Activated B cell treated with CpG ODN at 0.5 μM for 24 hours (primary cell): Measurements from ENCODE around the gene ATF7IP2. TPM values are rescaled to one million over a fixed set of nuclear protein-coding genes. Genes with fewer than 3 reads are reported as not detected.
"Not testable (repeated sequence)": the region's sequence is repeated elsewhere in the genome, so short reads cannot be mapped to it uniquely, and the experiment has no call there.

ENCODE experiments used
- ATAC-seq: fragments of 200-7000 bp; cut with Tn5 transposase; one replicate; pipeline ENCODE4 v1.10.0; 2021; ENCODE audit warnings: low read depth, mild to moderate bottlenecking, moderate library complexity
- CTCF ChIA-PET: fragments of 350-600 bp; sonication (Branson Sonifier 250); formaldehyde crosslinking; loops from one replicate; lab custom pipeline; 2021; ENCODE audit warnings: antibody characterized with exemption; lab: Charles Lee
- POLR2A ChIA-PET: fragments of 350-600 bp; sonication (Branson Sonifier 250); formaldehyde crosslinking; loops from one replicate; lab custom pipeline; 2021; ENCODE audit warnings: antibody characterized with exemption; lab: Charles Lee
- DNase-seq: peaks from one replicate; pipeline ENCODE4 v3.0.0; 2022
- H3K27ac Mint-ChIP-seq: one replicate; pipeline ENCODE4 v1.8.0; 2020; ENCODE audit warnings: mixed read lengths
- H3K27me3 Mint-ChIP-seq: one replicate; pipeline ENCODE4 v1.8.0; 2021; ENCODE audit warnings: mixed read lengths
- H3K36me3 Mint-ChIP-seq: one replicate; pipeline ENCODE4 v1.8.0; 2021; ENCODE audit warnings: low read depth, mixed read lengths
- H3K4me1 Mint-ChIP-seq: one replicate; pipeline ENCODE4 v1.8.0; 2021; ENCODE audit warnings: mixed read lengths
- H3K4me3 Mint-ChIP-seq: one replicate; pipeline ENCODE4 v1.8.0; 2020; ENCODE audit warnings: mild to moderate bottlenecking, mixed read lengths
- H3K9me3 Mint-ChIP-seq: one replicate; pipeline ENCODE4 v1.8.0; 2020; ENCODE audit warnings: mixed read lengths
- intact Hi-C: fragments of 100-400 bp; cut with micrococcal nuclease; formaldehyde crosslinking; loops from one replicate; pipeline ENCODE4 v1.15.1; 2024
- total RNA-seq: library from RNA; stranded (reverse); gene quantifications from 2 replicates; pipeline ENCODE4 v1.2.3, GENCODE V29; 2022
- TF ChIP-seq, protein P1 (sequence below): fragments of 200-600 bp; IDR thresholded peaks from one replicate; pipeline ENCODE4 v1.8.0; 2022; ENCODE audit warnings: antibody characterized with exemption, mild to moderate bottlenecking

ATF7IP2 gene
- total RNA-seq, 1 donor from 2014 or later, result 55.9 TPM

DNA sequence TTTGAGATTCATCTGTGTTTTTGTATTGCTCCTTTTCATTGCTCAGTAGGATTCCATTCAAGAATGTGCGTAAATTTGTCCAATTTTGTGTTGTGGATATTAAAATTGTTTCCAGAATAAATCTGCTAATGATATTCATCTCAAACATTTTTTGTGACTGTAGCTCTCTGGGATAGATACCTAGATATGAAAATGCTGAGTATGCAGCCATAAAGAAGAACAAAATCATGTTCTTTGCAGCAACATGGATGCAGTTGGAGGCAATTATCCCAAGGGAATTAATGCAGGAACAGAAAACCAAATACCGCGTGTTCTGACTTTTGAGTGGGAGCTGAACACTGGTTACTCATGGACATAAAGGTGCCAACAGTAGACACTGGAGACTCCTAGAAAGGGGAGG, 40.2 kb upstream of the ATF7IP2 start:
- H3K27ac Mint-ChIP-seq, result no peak overlapping the region
- H3K4me1 Mint-ChIP-seq, result peaks cover 3% of the 10 kb centered on the region
- H3K4me3 Mint-ChIP-seq, result no peak overlapping the region
- H3K36me3 Mint-ChIP-seq, result peaks cover 10% of the 10 kb centered on the region
- ATAC-seq (no peak), DNase-seq (no peak)
- ChIA-PET POLR2A (no interaction called here), CTCF (no interaction called here)
- TF ChIP-seq, protein P1, sequence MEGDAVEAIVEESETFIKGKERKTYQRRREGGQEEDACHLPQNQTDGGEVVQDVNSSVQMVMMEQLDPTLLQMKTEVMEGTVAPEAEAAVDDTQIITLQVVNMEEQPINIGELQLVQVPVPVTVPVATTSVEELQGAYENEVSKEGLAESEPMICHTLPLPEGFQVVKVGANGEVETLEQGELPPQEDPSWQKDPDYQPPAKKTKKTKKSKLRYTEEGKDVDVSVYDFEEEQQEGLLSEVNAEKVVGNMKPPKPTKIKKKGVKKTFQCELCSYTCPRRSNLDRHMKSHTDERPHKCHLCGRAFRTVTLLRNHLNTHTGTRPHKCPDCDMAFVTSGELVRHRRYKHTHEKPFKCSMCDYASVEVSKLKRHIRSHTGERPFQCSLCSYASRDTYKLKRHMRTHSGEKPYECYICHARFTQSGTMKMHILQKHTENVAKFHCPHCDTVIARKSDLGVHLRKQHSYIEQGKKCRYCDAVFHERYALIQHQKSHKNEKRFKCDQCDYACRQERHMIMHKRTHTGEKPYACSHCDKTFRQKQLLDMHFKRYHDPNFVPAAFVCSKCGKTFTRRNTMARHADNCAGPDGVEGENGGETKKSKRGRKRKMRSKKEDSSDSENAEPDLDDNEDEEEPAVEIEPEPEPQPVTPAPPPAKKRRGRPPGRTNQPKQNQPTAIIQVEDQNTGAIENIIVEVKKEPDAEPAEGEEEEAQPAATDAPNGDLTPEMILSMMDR, result no peak
- H3K27me3 Mint-ChIP-seq, result no peaks in the 10 kb centered on the region
- intact Hi-C loops, result no loop called here
- peaks cover 23% of the 10 kb centered on the region for H3K9me3 Mint-ChIP-seq

DNA sequence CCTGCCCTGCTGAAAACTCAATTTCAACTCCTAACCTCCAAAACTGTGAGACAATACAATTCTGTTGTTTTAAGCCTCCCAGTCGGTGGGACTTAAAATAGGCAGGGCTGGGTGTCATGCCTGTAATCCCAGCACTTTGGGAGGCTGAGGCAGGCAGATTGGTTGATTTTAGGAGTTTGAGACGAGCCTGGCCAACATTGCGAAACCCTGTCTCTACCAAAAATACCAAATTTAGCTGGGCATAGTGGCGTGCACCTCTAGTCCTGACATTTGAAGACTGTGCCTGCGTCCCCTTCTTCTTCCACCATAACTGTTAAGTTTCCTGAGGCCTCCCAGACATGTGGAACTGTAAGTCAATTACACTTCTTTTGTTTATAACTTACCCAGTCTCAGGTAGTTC, 36.0 kb upstream of the ATF7IP2 start:
- no peaks in the 10 kb centered on the region for H3K27me3 Mint-ChIP-seq
- H3K9me3 Mint-ChIP-seq, result peaks cover 5% of the 10 kb centered on the region
- TF ChIP-seq, protein P1, result no peak
- CTCF ChIA-PET, result no interaction called here
- POLR2A ChIA-PET, result interaction anchor here (0.6 to 0.7 kb wide), 2 partner anchors 20 to 65 kb away, joined by 3 read pairs; no protein-coding TSS in a partner anchor
- peaks cover 3% of the 10 kb centered on the region for H3K36me3 Mint-ChIP-seq
- H3K4me1 Mint-ChIP-seq, result peaks cover 3% of the 10 kb centered on the region
- no peak overlapping the region for H3K27ac Mint-ChIP-seq
- no peak overlapping the region for H3K4me3 Mint-ChIP-seq
- ATAC-seq, result no peak
- intact Hi-C loops, result no loop called here
- DNase-seq, result no peak

DNA sequence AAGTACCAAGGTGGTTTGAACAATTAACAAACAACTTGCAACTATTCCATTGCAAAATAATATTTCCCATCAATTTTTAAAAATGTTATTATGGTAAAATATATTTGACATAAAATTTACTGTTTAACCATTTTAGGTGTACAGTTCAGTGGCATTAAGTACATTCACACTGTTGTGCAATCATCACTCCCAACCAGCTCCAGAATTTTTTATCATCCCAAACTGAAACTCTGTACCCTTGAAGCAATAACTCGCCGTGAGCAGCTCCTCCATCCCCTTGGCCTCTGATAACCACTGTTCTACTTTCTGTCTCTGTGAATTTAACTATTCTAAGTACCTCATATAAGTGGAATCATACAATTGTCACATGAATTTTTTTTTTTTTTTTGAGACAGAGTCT, 33.6 kb upstream of the ATF7IP2 start:
- TF ChIP-seq, protein P1, result no peak
- H3K36me3 Mint-ChIP-seq, result no peaks in the 10 kb centered on the region
- CTCF ChIA-PET, result no interaction called here
- intact Hi-C loops, result no loop called here
- H3K4me1 Mint-ChIP-seq, result no peaks in the 10 kb centered on the region
- no peaks in the 10 kb centered on the region for H3K9me3 Mint-ChIP-seq
- POLR2A ChIA-PET, result no interaction called here
- DNase-seq, result no peak
- ATAC-seq, result no peak
- no peaks in the 10 kb centered on the region for H3K27me3 Mint-ChIP-seq
- H3K4me3 Mint-ChIP-seq, result no peak overlapping the region
- no peak overlapping the region for H3K27ac Mint-ChIP-seq

DNA sequence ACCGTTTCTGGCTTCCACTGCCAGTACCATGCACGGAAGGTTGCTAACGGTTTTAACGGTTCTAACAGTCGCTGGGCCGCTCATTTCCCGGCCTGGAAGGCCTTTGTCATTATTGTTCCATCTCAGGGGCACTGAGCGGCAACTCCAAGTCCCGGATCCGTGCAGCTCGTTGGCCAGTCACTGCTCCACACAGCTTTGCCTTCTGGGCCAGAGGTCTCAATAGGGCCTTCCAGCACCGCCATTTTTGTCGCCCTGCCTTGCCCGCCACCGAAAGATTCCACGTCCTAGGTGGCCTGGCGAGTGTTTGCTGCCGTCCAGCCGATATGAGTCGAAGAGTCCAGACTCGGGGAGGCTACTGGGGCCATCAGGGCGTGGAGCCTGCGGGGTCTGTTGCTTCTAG, 30.3 kb upstream of the ATF7IP2 start:
- ChIA-PET CTCF (no interaction called here), POLR2A (no interaction called here)
- Mint-ChIP-seq H3K4me1 (peaks cover under 1% of the 10 kb centered on the region), H3K4me3 (no peak overlapping the region), H3K9me3 (no peaks in the 10 kb centered on the region), H3K36me3 (no peaks in the 10 kb centered on the region), H3K27ac (no peak overlapping the region), H3K27me3 (no peaks in the 10 kb centered on the region)
- DNase-seq (no peak), ATAC-seq (no peak)
- intact Hi-C loops, result no loop called here
- TF ChIP-seq, protein P1, result no peak

DNA sequence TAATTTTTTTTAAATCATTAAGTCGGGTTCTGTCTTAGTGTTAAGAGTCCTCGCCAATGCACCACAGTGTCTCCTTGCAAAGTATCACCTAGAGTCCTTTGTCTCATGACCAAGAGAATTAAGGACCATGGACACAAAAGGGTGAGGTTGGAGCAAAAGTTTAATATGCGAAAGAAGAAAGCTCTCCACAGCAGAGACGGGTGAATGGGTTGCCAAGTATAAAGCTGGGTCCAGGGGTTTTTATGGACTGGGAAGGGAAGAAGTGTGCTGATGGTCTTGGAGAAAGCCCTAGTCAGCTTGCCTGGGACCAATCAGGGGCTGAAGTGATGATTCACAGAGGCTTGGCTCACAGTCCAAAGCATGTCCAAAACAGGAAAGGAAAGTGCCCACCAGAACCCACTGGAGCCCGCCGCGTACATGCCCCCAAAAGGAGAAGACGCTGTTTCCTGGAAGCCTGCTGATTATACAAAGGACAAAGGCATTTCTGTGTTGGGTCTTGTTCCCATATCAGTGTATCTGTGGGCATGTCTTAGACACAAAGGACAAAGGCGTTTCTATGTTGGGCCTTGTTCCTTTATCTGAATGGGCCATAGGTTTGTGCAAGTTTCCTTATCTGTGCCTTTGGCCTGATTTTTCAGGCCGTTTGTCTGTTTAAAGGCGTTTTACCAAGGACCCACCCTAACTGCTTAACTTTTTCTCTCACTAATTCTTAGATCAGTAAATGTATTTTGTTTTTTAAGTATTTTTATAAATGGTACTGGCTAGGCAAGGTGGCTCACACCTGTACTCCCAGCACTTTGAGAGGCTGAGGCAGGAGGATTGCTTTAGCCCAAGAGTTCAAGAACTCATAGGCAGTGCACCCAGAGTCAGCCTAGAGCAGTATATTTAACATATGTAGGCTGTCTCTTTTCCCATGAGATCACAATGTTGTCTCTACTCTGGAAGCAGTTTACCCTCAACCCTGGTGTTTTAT, 28.7 kb upstream of the ATF7IP2 start:
- Mint-ChIP-seq H3K36me3 (no peaks in the 10 kb centered on the region), H3K27me3 (no peaks in the 10 kb centered on the region), H3K4me1 (peaks cover 7% of the 10 kb centered on the region), H3K4me3 (no peak overlapping the region), H3K9me3 (no peaks in the 10 kb centered on the region), H3K27ac (no peak overlapping the region)
- intact Hi-C loops, result no loop called here
- DNase-seq (no peak), ATAC-seq (no peak)
- TF ChIP-seq, protein P1, result no peak
- ChIA-PET CTCF (no interaction called here), POLR2A (no interaction called here)

DNA sequence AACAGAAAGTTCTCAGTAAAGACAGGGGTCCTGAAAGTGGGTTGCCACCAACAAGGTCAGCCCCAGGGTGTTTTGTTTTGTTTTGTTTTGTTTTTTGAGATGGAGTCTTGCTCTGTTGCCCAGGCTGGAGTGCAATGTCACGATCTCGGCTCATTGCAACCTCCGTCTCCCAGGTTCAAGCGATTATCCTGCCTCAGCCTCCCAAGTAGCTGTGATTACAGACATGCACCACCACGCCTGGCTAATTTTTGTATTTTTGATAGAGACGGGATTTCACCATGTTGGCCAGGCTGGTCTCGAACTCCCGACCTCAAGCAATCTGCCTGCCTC, 24.1 kb upstream of the ATF7IP2 start:
- CTCF ChIA-PET, result not testable (repeated sequence)

More for the DNA sequence above, 24.1 kb upstream of the ATF7IP2 start:
- intact Hi-C loops, result loop anchor here (1.0 to 2.0 kb wide), 2 partner anchors 33 to 64 kb away; no protein-coding TSS in a partner anchor
- not testable (repeated sequence) for H3K36me3 Mint-ChIP-seq, H3K9me3 Mint-ChIP-seq, H3K4me3 Mint-ChIP-seq, DNase-seq, H3K27me3 Mint-ChIP-seq, ATAC-seq
- Mint-ChIP-seq H3K4me1 (peaks cover 15% of the 10 kb centered on the region), H3K27ac (peak overlapping the region; percentile 50)
- POLR2A ChIA-PET, result interaction anchor here (0.6 kb wide), 1 partner anchor 32 kb away, joined by 9 read pairs; no protein-coding TSS in a partner anchor
